ENCODE measurements around the gene FOXK2.
A peak's percentile ranks its signal among the peaks of the same experiment; 100 is the strongest.
"Not testable (repeated sequence)": the region's sequence is repeated elsewhere in the genome, so short reads cannot be mapped to it uniquely, and the experiment has no call there.

Gene FOXK2

DNA sequence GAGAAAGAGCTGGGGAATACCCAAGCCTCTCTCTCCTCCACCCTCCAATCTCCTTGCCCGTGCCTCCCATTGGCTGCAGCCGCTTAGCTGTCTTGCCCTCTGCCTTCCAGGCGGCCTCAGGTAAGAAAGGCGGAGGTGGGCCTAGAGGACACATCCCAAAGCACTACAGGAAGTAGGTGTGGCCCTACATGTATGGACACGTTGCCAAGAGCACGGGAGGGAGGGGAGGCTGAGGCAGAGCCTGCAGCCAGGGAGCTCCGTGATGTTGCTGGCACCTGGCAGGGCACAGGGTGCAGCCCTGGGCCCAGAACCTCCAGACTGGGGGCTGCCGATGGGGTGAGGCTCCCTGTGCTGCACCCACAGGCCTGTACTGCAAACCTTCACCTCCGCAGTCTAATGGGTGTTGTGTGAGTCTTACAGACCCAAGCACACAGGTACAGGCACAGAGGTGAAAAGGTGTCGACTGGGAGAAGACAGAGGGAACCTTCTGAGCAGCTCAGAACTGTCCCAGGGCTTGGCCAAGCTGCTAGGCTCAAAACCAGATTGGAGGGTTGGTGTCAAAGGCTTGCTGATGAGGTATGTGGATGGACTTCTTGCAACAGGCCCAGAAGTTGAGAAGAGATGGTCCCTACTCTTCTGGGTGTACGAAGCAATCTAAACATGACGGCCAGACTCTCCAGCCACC, 23.5 kb upstream of the FOXK2 start:
- no peak for DNase-seq (ENCODE audit: low read depth)

- DNase-seq (ENCODE audit: low read depth), result peak; percentile 75
Observed at GRCh38 chr17:82496529-82497434, 22.8 kb upstream of the FOXK2 start.

GRCh38 chr17:82497483-82498405, 21.8 kb upstream of the FOXK2 start:
- DNase-seq (ENCODE audit: low read depth), result no peak

DNA sequence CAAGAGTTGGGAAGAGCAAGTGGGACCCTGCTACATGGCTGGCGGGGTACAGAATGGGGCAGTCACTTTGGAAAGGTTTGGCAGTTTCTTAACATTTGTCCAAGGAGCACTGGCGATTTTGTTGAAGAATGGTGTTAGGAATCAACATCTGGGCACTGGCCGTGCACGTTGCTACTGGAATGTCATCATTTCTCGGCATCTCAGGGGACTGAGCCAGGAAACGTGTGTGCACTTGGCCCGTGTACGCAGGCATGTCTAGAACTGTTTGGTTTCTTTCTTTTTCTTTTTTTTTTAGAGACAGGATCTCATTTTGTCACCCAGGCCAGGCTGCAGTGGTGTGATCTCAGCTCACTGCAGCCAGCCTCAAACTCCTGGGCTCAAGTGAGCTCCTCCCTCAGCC, 17.3 kb upstream of the FOXK2 start:
- DNase-seq (ENCODE audit: low read depth), result no peak

DNA sequence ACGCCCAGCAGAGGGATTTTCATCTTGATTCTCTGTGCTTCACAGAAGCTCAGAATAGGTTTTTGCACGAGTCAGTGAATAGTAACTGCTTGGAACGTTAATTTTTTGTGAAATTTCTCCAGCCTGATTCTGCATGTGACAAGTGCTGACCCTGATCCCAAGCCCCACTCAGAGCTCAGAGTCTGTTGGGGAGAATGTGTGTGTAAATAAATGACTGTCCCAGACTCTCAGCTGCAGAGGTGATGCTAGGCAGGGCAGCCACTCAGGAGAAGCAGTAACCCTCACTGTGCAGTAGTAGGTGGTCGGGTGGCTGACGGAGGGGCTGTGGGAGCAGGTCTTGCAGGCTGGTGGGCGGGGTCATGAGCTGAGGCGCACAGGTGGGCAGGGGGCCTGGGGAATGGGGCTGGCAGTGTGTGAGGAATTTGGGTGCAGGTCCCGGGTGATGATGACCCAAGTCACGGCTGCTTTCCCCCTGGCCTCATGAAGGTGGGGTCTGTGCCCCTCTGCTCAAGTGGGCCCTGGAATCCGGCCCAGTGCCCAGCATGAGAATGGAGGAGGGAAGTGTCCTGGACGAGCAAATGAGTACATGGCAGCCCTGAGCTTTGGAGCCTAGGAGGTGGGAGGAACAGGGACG, 16.3 kb upstream of the FOXK2 start:
- DNase-seq (ENCODE audit: low read depth), result no peak

GRCh38 chr17:82503728-82504308, 15.7 kb upstream of the FOXK2 start:
- DNase-seq (ENCODE audit: low read depth), result no peak

DNA sequence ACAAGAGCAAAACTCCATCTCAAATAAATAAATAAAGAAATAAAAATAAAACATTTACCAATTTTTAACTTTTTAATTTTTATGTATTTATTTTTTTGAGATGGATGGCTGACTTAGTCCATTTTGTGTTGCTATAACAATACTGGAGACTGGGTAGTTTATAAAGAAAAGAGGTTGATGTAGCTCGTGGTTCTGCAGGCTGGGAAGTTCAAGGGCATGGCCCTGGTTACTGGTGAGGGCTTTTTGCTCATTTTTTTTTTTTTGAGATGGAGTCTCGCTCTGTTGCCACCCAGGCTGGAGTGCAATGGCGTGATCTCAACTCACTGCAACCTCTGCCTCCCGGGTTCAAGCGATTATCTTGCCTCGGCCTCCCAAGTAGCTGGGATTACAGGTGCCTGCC, 14.2 kb upstream of the FOXK2 start:
- DNase-seq (ENCODE audit: low read depth), result no peak

DNA sequence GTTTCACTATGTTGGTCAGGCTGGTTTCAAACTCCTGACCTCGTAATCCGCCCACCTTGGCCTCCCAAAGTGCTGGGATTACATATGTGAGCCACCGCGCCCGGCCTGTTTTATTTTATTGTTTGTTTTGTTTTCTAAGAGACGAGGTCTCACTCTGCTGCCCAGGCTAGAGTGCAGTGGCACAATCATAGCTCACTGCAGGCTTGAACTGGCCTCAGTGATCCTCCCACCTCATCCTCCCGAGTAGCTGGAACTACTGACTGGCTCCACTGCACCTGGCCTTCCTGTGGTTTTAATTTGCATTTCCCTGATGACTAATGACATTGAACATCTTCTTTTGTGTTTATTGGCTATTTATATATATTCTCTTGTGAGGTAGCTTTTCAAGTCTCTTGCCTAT, 13.1 kb upstream of the FOXK2 start:
- DNase-seq (ENCODE audit: low read depth), result not testable (repeated sequence)

GRCh38 chr17:82507631-82508175, 11.8 kb upstream of the FOXK2 start:
- DNase-seq (ENCODE audit: low read depth), result no peak

DNA sequence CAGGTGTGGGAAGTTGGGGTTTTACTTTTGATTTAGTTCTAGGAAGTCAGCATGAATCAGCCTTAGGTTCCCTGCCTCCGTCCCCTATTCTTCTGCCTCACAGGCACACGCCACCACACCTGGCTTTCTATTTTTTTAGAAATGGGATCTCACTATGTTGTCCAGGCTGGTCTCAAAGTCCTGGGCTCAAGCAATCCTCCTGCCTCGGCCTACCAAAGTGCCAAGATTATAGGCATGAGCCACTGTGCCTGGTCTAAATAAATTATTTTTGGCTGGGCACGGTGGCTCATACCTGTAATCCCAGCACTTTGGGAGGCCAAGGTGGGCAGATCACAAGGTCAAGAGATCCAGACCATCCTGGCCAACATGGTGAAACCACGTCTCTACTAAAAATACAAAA, 7.9 kb upstream of the FOXK2 start:
- DNase-seq (ENCODE audit: low read depth), result not testable (repeated sequence)

GRCh38 chr17:82513864-82514263, 5.7 kb upstream of the FOXK2 start:
- not testable (repeated sequence) for DNase-seq (ENCODE audit: low read depth)

- no peak for DNase-seq (ENCODE audit: low read depth)
Observed at GRCh38 chr17:82517230-82517865, 2.2 kb upstream of the FOXK2 start.

DNA sequence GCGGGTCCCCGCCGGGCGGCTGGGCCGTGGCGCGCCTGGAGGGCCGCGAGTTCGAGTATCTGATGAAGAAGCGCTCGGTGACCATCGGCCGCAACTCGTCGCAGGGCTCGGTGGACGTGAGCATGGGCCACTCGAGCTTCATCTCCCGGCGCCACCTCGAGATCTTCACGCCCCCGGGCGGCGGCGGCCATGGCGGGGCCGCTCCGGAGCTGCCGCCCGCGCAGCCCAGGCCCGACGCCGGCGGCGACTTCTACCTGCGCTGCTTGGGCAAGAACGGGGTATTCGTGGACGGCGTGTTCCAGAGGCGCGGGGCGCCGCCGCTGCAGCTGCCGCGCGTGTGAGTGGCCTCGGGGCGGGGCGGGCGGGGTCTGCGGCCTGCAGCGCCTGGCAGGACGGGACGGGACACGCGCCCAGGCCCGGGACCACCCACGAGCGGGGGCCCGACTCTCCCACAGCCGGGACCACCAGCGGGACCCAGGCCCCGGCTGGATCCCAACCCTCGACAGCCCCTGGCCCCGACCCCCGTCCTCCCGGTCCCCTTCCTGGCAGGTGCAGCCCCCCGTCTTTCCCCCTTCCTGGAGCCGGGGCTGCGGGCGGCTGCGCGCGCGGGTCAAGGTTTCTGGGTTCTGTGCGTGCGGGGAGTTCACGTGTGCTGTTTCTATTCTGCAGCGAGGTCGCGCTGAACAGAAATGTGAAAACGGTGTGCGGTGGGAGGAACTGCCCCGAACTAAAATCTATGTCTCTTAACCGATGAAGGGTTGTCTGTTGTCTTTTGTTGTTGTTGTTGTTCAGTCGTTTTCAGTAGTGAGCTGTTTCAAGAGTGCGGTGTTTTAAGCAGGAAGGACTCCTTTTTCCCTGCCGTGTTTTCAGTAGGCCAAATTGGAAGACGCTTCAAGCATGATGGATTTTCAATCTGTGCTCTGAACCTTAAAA, 705 bp downstream of the FOXK2 start:
- no peak for DNase-seq (ENCODE audit: low read depth)

GRCh38 chr17:82524540-82524939, 5.0 kb downstream of the FOXK2 start:
- DNase-seq (ENCODE audit: low read depth), result no peak

DNA sequence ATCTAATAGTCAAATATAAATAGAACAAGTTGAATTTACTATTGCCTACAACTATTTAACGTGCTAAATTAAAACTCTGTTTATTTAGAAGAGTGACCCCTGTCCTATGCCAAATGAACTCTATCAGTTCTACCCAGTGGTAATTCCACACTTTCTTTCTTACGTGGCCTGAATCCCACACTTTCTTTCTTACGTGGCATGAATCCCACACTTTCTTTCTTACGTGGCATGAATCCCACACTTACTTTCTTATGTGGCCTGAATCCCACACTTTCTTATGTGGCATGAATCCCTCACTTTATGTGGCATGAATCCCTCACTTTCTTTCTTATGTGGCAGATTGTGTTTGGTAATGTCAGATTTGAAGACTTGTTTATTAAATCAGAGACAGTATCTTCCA, 6.2 kb downstream of the FOXK2 start:
- no peak for DNase-seq (ENCODE audit: low read depth)

- DNase-seq (ENCODE audit: low read depth), result no peak
Observed at GRCh38 chr17:82527898-82528297, 8.4 kb downstream of the FOXK2 start.

DNA sequence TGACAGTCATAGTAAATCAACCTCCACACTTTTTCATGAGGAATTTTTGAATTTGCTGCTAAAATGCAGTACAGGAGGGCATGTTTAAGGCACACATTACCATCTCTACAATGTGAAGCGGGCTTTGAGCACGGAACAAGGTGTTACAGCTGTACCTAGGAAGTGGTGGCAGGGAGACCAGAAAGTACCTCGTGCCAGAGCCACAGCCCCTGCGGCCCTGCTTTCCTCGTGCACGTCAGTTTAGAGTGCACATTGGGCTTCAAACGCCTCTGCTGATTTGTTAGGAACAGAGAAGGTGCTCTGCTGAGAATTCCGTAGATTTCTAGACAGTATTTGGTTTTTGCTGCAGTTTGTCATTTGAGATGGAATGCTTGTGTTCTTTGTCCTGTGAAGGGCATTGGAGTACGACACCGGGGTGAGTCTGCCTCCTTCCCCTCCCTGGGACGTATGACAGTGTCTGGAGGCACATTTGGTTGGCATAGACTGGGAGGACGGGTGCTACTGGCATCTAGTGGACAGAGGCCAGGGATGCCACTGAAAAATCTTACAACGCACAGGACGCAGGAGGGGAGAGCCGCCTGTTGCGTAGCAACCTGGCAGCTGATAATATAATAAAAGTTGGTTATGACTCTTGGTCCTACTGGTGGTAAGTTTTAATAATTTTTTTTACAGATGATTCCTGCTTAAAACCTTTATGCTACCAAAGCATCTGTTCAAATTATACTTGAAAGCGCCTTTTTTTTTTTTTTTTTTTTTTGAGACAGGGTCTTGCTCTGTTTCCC, 9.1 kb downstream of the FOXK2 start:
- DNase-seq (ENCODE audit: low read depth), result no peak

DNA sequence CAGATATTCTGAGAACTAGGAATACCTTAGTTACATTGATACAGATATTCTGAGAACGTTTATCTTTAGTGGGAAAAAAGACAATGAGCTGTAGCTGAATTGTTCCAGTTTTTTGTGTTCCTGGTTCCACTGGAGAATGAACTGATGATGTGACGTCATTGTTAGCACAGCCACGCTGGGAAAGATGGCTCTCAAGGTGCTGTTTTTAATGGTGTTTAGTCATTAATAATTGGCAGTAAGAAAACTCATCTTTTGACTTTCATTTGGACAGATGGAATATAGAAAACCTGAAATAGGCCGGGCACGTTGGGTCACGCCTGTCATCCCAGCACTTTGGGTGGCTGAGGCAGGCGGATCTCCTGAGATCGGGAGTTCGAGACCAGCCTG, 10.4 kb downstream of the FOXK2 start:
- no peak for DNase-seq (ENCODE audit: low read depth)

DNA sequence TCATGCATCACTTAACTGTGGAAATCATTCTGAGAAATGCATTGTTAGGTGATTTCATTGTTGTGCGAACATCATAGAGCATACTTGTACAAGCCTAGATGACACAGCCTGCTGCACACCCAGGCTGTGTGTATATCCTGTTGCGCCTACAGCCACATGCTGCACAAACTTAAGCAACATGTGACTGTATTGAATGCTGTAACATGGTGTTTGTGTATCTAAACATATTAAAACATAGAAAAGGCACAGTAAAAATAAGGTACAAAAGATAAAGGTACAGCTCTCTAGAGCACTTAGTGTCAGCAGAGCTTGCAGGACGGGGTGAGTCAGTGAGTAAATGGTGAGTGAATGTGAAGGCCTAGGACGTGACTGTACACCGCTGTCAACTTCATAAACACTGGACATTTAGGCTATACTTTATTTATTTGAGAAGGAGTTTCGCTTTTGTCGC, 11.9 kb downstream of the FOXK2 start:
- no peak for DNase-seq (ENCODE audit: low read depth)

Measured in stimulated activated CD8-positive, alpha-beta memory T cell treated with anti-CD3 and anti-CD28 coated beads, Interleukin-15, amount 100 ng/mL, for 1 hour (primary cell).